Activated CD4-positive, alpha-beta T cell treated with anti-CD3 and anti-CD28 coated beads, Interleukin-2, amount 50 U/mL, for 4 hours (primary cell): ENCODE results near the gene RELCH.

ENCODE experiments used
- DNase-seq, 2 experiments: peaks; one replicate each; pipeline ENCODE4 v3.0.0-alpha.2; 2020

Gene RELCH

DNA sequence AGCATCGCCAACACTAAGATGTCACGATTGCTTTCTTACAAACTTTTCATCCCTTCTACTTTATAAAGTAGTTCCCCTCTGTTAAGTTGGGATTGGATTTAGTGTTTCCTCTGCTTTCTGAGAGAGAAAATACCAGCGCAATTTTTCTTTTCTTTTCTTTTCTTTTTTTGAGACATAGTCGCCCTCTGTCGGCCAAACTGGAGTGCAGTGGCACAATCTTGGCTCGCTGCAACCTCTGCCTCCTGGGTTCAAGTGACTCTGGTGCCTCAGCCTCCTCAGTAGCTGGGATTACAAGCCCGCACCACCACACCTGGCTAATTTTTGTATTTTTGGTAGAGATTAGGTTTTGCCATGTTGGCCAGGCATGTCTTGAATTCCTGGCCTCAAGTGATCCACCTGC, 9.0 kb downstream of the RELCH start:
- no peak for DNase-seq

DNA sequence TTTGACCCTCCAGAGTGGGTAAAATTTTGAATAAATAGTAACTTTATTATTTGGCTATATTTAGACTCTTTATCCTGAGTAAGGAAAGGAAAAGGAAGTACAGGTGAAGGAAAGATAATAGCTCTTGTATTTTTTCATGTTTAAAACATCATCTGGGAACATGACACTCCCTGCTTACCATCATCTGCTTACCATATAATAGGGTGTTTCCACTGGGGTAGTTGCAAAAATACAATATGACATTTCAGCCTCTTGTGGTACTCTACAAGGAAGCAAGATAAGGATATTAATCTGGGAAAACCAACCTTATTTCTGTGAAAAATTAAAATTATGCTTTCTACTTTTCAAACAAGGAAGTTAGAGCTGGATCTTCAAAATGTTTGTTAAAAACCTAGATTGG, 9.9 kb downstream of the RELCH start:
- DNase-seq: no peak

DNA sequence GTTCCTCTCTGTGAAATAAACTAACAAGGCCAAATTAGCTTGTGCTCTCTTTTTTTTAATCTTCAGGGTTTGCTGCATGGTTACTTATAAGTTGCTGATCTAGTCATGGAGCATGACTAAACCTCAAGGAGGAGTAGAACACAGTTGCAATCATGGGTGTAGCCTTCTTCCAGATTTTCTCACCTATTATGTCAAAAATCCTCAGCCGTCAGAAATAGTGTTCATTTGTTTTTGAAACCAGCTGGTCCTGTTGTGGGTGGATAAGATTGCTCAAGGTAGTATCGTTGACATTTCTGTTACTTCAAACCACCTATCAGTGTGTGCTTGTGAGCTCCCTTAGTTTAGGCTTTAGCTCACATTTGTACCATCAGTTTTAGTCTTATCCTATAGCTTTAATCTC, 11.2 kb downstream of the RELCH start:
- DNase-seq: no peak

DNA sequence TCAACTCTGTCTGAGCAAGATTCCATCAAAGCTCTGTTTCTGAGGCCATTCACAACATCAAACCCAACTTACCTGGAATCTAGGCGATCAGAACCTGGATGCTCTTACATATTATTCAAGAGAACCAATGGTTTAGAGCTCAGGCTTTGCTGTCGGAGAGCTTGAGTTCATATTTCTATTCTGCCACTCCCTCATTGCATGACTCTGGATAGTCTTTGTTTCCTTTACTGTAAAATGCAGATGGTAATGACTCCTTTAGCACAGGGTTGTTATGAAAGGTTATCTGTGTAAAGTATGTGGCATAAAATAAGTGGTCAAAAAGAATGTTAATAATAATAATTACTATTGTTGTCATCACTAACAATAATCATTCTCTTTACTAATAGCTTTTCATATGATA, 12.6 kb downstream of the RELCH start:
- DNase-seq: no peak

DNA sequence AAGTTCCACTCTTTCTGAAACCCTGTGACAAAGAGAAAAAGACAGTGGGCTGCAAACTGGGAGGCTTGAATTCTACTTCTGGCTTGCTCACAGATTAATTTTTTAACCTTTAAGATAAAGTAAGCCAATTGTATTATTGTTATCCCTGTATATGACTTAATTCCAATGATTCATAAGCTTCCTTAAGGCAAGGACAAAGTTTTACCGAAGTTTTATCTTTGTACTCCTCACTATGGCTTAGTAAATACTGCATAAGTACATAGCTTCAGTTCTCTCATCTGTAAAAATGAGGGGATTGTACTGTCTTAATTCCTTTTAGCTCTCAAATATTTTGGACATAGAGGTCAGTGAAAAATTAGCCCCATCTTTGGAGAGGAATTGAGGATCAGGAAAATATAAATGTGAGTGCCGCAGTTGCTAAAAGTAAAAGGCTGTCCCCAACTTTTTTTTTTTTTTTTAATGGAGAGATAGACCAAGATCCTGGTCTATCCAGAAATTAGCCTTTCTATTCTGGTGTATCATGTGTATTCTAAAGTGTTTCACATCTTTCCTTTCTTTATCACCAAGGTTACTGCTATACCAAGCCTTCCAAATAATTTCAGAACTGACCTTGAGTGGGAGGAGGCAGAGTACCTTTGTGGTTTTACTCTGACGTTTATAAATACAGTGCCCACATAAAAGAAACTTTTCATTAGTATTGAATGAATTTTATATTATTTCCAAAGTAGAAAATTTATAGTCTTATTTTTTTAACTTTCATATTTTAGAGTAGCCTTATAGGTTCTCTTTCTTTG, 13.3 kb downstream of the RELCH start:
- DNase-seq: no peak

DNA sequence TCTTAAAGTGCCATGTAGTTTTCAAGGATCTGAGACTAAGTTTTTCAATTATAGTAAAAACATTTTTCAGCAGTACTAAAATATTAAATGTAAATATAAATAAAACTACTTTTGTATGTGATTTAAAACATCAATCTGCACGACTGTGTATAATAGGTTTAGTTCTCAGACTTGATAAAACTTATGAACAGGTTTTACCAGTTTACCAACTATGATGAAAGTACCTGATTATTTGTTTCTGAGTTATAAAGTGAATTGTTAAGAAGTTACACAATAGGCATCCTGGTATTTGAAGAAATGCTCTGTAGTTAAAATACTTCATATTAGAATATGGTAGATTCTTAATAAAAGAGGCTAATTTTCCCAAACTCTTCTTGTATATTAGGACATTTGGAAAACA, 14.8 kb downstream of the RELCH start:
- no peak for DNase-seq

DNA sequence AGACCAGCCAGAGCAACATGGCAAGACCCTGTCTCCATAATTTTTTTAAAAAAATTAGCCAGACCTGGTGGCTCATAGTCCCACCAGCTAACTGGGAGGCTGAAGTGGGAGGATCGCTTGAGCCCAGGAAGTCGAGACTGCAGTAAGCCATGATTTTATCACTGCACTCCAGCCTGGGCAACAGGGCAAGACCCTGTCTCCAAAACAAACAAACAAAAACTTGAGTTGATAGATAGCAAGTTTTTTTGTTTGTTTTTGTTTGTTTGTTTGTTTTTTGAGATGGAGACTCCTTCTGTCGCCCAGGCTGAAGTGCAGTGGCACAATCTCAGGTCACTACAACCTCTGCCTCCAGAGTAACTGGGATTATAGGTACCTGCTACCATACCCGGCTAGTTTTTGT, 18.8 kb downstream of the RELCH start:
- DNase-seq: no peak

DNA sequence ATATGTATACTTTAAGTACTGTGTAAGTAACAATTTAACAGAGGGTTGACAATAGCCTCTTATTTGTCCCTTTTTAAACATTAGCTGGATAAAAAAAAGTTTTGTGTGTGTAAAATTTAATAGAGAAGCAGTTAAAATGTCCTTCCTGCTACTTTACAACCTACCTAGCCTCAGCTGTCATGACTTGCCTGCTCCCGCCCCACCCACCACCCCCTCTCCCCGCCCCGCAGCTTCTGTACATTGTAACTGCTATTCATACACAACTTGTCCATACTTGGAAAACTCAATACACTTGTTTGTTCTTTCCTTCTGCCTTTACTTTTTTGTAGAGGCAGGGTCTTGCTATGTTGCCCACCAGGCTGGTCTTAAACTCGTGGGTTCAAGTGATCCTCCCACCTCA, 19.5 kb downstream of the RELCH start:
- no peak for DNase-seq

DNA sequence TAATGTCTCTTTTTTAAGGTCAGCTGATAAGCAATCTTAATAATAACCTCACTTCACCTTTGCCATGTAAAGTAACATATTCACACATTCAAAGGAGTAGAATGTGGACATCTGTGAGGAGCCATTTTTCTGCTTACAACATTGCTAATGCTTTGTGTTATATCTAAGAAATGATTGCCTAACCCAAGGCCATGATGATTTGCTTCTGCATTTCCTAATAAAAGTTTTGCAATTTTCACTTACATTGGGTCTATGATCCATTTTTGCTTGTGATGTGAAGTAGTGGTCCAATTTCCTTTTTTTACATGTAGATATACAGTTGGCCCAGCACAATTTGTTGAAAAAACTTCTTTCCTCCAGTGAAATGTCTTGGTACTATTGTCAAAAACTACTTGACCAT, 22.0 kb downstream of the RELCH start:
- DNase-seq: no peak

DNA sequence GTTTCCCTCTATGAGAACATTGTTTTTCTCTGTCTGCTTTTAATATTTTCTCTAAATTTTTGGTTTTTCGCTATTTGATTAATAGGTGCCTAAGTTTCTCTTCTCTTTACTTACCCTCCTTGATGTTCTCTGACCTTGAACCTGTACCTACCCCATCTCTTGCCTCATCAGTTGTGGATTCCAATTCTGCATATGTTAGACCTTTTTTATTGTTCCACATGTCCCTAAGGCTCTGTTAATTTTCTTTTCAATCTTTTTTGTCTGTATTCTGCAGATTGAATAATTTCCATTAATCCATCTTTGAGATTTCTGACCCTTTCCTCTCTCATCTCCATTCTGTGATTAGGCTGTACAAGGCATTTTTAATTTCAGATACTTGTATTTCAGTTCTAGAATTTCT, 23.1 kb downstream of the RELCH start:
- DNase-seq: no peak

DNA sequence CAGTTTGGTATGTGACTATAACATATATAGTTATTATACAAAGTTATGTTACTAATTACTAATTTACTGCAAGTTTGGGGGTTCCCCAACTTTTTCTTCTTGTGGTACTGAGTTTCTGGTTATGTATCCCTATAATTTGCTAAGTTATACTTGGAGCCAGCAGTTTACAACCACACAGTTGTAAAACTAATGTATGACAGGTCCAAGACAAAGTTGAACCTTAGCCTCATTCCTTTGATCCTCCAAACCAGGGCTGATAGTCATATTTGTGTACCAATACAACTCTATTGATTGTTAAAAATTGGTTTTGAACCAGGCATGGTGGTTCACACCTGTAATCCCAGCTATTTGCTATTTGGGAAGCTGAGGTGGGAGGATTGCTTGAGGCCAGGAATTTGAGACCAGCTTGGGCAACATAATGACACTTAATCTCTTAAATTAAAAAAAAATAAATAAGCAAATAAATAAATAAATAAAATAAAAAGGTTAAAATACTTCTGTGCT, 24.3 kb downstream of the RELCH start:
- no peak for DNase-seq

DNA sequence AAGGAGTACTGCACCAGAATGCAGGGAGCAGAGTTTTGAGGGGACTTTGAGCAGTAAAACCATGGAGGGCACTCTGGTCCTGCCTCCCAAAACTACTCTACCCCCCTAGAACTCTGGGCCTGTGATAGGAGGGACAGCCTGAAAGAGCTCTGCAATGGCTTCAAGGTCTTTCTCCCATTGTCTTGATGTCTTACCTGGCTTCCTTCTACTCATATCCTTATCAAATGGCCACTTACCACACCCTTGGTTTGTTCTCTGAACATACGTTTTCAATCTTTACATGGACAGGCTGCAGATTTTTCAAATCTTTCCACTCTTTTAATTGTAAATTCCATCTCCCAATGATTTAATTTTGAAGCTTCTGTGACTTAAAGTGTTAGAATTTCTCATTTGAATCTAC, 27.7 kb downstream of the RELCH start:
- DNase-seq: no peak

DNA sequence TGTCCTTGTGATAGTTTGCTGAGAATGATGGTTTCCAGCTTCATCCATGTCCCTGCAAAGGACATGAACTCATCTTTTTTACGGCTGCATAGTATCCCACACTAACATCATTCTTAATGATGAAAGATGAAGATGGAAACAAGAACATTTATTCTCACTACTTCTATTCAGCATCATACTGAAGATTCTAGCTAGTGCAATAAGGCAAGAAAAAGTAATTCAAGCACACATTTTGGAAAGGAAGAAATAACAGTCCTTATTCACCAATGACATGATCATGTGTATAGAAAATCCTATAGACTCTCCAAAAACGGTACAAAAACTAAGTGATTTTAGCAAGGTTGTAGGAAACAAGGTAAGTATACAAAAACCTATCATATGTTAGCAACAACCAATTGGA, 37.2 kb downstream of the RELCH start:
- no peak for DNase-seq

DNA sequence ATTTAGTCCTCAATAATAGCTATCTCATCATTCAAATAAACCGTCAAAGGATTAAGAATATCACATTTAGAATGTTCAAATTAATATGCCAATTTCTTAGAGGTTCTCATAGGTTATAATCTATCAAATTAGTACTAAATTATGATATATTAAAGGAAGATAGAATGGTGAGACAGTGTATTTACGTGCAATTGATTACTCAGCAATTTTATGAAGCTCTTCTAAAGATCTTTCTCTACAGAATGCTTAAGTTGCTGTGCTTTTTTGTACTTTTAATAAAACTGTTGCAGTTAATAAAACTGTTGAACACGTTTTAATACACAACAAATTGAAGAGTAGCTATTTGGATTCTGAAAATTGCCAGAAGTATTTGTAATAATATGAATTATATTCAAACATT, 39.0 kb downstream of the RELCH start:
- no peak for DNase-seq

DNA sequence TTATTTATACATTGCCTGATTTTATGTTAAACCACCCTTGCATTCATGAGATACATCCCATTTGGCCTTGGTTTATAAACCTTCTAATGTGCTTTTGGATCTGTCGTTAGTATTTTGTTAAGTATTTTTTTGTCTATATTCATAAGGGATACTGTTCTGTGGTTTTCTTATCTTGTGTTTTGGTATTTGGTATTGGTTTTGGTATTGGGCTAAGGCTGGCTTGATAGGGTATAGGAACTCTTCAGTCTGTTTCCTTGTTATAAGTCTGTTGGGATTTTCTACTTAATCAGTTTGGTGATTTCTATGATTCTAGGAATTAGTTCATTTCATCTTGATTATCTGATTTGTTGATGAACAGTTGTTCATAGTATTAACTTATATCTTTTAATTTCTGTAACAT, 49.2 kb downstream of the RELCH start:
- no peak for DNase-seq

DNA sequence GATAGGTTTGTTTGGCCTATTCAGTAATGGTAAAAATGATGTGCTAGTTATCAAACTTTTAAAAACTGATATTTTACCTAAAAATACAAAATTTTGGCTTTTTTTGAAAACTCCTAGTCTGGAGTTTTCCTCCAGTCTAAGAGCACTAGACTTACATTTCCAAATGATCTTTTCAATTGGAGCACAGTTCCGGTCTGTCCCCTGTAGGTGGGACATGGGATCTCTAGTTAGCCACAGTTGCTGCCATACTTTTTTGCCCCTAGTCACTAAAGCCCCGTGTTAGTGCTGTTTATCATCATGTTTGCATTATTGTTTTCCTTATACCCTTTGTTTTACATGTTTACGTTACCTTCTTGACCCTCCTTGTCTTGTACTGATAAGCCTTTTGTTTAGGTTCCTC, 52.4 kb downstream of the RELCH start:
- no peak for DNase-seq

DNA sequence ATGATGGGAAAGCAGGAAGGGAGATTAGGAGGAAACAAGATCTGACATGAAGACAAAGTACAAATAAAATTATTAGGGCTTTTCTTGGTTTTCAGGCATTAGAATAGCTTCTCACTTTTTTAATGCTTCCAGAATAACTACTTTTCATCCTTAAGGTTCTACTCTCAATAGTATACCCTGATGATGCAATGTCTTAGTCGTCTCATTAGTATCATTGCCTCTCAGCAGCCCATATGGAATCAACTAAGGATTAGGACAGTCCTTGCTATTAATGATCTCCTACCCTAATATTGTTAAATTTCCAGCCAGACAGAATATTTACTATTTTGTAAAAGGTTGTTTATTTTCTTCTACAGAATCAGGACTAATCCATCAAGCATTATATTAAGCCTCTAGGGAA, 55.9 kb downstream of the RELCH start:
- no peak for DNase-seq

DNA sequence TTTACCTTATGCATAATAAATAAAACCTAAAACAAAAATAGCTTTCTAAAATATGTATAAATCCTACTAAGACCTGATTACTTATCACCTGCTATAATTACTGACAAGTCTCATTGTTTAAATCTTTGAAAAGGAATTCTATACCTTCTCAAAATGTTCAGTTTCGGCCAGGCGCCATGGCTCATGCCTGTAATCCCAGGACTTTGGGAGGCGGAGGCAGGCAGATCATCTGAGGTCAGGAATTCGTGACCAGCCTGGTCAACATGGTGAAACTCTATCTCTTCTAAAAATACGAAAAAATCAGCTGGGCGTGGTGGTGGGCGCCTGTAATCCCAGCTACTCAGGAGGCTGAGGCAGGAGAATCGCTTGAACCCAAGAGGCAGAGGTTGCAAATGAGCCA, 58.1 kb downstream of the RELCH start:
- DNase-seq: no peak

DNA sequence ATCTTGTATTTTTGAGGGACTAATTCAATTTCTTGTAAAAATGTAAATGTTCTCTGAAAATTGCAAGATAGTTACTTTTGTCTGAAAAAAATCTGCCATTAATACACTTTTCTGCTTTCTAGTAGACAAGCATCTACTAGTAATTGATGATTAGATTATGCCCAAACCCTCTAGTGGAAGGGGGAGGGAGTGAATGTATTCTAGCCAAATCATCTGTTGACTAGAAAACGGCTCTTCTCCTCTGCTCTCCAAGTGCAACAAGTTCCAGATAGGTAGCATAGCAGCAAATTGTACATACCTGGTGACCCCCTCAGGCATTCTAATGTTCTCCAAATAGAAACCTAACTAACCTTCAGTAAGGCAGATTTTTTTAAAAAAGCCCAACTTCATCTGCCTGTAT, 58.6 kb downstream of the RELCH start:
- DNase-seq: no peak

DNA sequence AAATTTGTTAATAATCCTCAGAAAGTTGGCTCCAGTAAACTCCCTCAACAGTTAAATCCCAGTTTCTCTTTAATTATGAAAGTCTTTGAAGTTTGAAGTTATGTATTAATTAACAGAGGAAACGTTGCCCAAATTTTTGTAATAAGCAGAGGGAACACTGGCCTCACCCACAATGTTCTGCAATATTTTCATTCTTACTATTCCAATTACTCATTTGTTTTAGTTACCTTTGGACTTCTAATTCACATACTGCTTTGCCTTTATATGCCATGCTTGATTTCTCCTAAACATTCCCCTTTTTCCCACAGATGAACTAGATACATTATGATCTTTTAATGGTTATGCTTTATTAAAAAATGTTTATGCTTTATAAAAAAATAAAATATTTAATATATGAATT, 61.3 kb downstream of the RELCH start:
- DNase-seq: no peak

DNA sequence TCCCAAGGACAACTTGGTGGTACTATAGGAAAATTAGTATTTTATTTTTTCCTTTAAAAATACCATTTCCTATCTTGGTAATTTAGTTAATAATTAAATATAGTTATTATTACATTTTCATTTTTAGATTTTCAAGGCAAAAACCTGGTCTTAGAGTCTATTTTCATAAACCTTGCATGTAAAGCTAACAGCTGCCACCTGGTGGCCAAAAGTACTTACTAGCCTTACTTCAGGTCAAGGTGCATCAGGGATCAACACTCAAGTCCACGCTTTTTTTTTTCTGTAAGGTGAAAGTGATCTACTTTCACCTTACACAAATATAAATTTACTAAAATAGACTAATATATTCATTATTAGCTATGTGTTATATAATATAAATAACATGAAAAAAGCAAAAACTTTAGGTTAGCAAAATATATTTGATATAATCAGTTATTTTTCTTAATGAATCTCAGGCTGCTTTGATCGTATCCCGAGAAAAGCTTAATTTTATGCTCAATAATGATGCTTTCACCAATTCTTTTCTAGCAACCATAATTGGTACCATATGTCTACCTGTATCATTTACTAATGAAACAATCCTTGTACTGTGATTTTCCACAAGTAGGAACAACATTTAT, 62.5 kb downstream of the RELCH start:
- DNase-seq: peak; percentile 73 to 74

DNA sequence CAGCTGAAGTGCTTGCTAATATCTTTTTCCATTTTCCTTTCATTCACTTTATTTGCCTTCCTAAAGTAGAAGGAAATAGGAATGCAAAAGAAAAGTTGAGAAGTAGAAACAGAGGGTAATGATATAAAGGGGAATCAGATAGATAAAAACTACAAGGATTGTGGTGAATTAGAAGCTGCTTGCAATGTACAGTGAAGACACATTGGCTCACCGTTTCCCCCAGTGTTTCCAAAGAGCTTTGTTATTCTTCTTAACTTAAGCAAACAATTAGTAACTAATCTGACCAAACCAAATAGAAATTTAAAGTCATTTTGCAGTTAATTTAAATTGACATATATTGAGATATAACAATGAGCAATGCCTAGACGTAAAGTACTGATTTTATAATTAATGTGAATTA, 63.4 kb downstream of the RELCH start:
- no peak for DNase-seq

DNA sequence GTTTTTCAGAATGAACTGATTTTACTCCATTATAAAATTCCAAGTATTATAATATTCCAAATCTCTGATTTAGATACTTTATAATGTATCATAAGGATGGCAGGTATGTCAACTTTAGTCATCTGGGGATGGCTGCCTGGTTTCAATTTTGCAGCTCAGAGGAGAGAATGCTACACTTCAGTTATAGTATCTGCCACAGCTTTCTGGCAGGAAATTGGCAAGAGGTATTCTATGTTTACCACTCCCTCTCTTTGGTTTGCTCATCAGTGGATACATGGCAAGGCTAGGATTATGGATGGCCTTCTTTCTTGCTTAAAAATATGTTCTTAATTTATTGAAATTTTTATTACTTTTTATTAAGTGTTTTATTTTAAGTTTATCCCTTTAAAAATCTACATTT, 71.0 kb downstream of the RELCH start:
- no peak for DNase-seq

DNA sequence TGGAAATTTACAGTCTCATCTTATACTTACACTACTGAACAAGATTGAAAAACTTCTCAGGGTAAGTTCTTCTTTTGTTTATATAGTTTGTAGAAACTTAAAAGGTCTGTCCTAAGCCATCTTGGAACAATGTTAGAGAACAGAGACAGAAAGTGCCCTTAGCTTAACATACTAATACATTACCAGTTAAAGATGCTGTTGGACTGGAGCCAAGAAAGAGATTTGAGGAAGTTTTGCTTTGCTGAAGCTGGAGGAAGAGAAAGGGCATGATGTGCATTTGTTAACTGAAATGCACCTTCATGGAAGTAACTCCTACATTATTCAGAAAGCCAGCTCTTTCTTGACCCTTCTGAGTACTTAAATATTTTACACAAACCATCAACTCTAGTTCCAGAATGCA, 71.6 kb downstream of the RELCH start:
- DNase-seq: no peak

DNA sequence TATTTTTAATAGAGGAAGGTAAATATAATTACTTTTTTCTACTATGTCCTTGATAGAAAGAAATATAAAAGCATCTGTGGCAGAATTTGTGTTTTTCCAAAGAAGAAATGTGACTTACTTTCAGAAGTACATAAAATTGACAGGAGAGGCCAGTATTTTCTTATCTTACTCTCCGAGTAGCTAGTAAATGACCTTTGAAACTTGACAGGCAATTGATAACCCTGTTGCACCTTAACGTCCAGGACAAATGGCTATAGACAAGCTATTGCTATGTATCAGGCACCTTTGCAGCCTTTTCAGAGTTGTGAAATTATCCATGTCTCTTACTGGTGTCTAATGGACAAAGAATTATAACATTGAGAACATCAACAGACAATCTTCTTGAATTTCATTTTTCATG, 75.0 kb downstream of the RELCH start:
- no peak for DNase-seq
